ENCODE measurements around the gene BATF2. TPM values are rescaled to one million over a fixed set of nuclear protein-coding genes. Genes with fewer than 3 reads are reported as not detected.

Gene BATF2
- total RNA-seq, 2 donors from 2014 or later = 14.1 to 20.7 TPM

GRCh38 chr11:64999478-64999877, 2.7 kb upstream of the BATF2 start:
- H3K9ac ChIP-seq (ENCODE audit: low read depth in 2 of 2, low read length in 2 of 2) = peak overlapping the region; percentile 12 to 88
- no peaks in the 10 kb centered on the region for H3K9me3 ChIP-seq
- H3K27ac ChIP-seq = peak overlapping the region; percentile 91
- H3K4me3 ChIP-seq = no peak overlapping the region
- H3K27me3 ChIP-seq = no peaks in the 10 kb centered on the region
- no peak for TF ChIP-seq CTCF (IDR thresholded peaks at IDR 0.05)
- H3K36me3 ChIP-seq = no peaks in the 10 kb centered on the region
- intact Hi-C loops (cut with DNase I) = loop anchor here (5.0 kb wide), 1 partner anchor 152 kb away; no protein-coding TSS in a partner anchor
- H3K4me1 ChIP-seq = peaks cover 14% of the 10 kb centered on the region
- peak; percentile 80 for DNase-seq

GRCh38 chr11:64998690-64999431, 2.1 kb upstream of the BATF2 start:
- H3K4me3 ChIP-seq = no peak overlapping the region

GRCh38 chr11:64998141-64998540, 1.4 kb upstream of the BATF2 start:
- intact Hi-C loops (cut with DNase I) = loop anchor here (5.0 kb wide), 1 partner anchor 151 kb away; no protein-coding TSS in a partner anchor
- peaks cover 14% of the 10 kb centered on the region for H3K4me1 ChIP-seq
- no peak overlapping the region for H3K4me3 ChIP-seq
- no peaks in the 10 kb centered on the region for H3K27me3 ChIP-seq
- no peaks in the 10 kb centered on the region for H3K9me3 ChIP-seq
- peak; percentile 43 for DNase-seq
- peak overlapping the region in 1 of 2 donors; percentile 88 for H3K9ac ChIP-seq (ENCODE audit: low read depth in 2 of 2, low read length in 2 of 2)
- peak overlapping the region; percentile 91 for H3K27ac ChIP-seq
- no peaks in the 10 kb centered on the region for H3K36me3 ChIP-seq
- no peak for TF ChIP-seq CTCF (IDR thresholded peaks at IDR 0.05)

More at GRCh38 chr11:64998690-64999431, 2.1 kb upstream of the BATF2 start:
- no peak for TF ChIP-seq CTCF (IDR thresholded peaks at IDR 0.05)
- peak; percentile 90 for DNase-seq
- Histone ChIP-seq H3K9me3 (no peaks in the 10 kb centered on the region), H3K36me3 (no peaks in the 10 kb centered on the region), H3K27me3 (no peaks in the 10 kb centered on the region), H3K9ac (ENCODE audit: low read depth in 2 of 2, low read length in 2 of 2) (peak overlapping the region in 1 of 2 donors; percentile 88), H3K27ac (peak overlapping the region; percentile 91), H3K4me1 (peaks cover 14% of the 10 kb centered on the region)
- intact Hi-C loops (cut with DNase I) = loop anchor here (5.0 kb wide), 1 partner anchor 152 kb away; no protein-coding TSS in a partner anchor

GRCh38 chr11:64996327-64996709, 453 bp downstream of the BATF2 start:
- H3K9ac ChIP-seq (ENCODE audit: low read depth in 2 of 2, low read length in 2 of 2) = peak overlapping the region; percentile 90 to 95
- no peaks in the 10 kb centered on the region for H3K9me3 ChIP-seq
- intact Hi-C loops (cut with DNase I) = loop anchor here (5.0 kb wide), 1 partner anchor 149 kb away; no protein-coding TSS in a partner anchor
- H3K27ac ChIP-seq = peak overlapping the region; percentile 91
- no peak for TF ChIP-seq CTCF (IDR thresholded peaks at IDR 0.05)
- no peaks in the 10 kb centered on the region for H3K36me3 ChIP-seq
- no peak for DNase-seq
- H3K4me1 ChIP-seq = peaks cover 14% of the 10 kb centered on the region
- peak overlapping the region; percentile 49 for H3K4me3 ChIP-seq
- no peaks in the 10 kb centered on the region for H3K27me3 ChIP-seq

GRCh38 chr11:64994318-64994717, 2.5 kb downstream of the BATF2 start:
- Histone ChIP-seq H3K27me3 (no peaks in the 10 kb centered on the region), H3K4me3 (no peak overlapping the region), H3K36me3 (no peaks in the 10 kb centered on the region), H3K4me1 (peaks cover 14% of the 10 kb centered on the region), H3K9ac (ENCODE audit: low read depth in 2 of 2, low read length in 2 of 2) (no peak overlapping the region), H3K9me3 (no peaks in the 10 kb centered on the region), H3K27ac (no peak overlapping the region)
- TF ChIP-seq CTCF (IDR thresholded peaks at IDR 0.05) = no peak
- intact Hi-C loops (cut with DNase I) = no loop called here
- no peak for DNase-seq
